ENCODE results near the gene ASB18.

ASB18 gene

DNA sequence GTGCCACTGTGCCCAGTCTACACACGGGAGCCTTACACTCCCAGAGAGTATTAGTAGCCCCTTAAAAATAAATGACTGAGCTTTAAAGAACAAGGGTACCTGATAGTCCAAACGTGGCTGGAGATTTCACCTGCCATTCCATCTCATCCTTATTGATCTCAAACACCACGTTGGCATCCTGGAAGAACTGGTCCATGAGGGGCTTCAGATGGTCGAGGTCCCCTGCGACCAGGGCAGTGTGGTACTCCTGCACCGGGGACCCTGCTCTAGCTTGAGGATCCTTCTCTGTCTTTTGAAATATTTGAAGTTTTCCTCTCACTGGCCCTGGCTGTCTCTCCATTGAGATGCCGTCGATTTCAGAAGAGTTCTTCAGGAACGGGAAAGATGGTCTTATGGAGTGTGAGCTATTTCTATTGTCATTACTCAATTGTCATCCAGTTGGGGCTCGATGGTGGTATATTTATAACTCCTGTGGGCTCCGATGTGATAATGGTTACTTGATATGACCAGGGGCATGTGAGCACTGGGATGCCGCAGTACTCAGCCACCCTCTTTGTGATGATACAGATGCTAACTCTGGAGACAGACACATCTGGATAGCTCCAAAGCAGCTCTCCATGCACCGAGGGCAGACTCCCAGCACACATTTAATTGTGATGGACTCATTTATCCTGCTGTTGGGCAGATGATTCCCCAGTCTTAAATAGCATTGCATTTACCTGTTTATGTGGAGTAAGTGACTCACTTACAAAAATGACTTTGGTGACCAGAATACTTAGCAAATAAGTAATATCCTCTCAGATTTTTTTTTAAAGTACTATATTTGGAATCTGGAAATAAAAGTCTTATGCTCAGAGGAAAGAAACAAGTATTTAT is 22.8 kb downstream of the ASB18 start:
- DNase-seq (ENCODE audit: low spot score), result peak; percentile 22

DNA sequence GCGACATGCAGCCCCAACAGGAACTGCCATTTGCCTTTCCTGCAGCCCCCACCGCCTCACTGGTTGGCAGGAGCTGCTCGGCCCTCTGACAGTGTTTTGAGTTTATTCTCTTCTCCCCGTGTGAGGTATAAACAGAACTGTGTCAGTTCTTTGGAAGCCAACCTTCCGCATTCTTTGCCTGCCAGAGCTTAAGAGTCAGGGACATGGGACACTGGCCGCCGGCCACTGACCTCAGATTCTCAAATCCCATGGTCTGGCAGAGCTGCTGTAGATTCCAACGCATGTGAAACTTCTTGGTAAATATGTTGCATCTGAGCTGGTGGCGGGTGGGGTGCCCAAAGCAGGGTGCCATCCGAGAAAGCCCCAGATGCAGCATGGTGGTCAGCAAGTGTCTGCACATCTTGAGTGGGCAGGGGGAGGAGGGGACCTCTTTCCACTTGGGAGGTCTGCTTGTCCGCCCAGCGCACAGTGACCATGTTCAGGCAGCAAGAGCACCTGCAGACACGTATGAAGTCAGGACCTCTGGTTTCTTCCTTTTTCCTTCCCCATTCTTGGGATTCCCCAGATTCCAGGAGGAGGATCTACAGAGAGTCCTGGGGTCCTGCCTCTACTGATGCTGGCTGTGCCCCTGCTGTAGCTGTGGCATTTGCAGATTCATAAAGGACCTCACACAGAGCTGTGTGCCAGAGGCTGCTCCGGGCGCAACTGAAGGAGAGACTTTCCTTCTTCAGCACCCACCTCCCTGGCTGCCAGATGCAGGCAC is 23.8 kb downstream of the ASB18 start:
- DNase-seq (ENCODE audit: low spot score), result peak; percentile 47

DNA sequence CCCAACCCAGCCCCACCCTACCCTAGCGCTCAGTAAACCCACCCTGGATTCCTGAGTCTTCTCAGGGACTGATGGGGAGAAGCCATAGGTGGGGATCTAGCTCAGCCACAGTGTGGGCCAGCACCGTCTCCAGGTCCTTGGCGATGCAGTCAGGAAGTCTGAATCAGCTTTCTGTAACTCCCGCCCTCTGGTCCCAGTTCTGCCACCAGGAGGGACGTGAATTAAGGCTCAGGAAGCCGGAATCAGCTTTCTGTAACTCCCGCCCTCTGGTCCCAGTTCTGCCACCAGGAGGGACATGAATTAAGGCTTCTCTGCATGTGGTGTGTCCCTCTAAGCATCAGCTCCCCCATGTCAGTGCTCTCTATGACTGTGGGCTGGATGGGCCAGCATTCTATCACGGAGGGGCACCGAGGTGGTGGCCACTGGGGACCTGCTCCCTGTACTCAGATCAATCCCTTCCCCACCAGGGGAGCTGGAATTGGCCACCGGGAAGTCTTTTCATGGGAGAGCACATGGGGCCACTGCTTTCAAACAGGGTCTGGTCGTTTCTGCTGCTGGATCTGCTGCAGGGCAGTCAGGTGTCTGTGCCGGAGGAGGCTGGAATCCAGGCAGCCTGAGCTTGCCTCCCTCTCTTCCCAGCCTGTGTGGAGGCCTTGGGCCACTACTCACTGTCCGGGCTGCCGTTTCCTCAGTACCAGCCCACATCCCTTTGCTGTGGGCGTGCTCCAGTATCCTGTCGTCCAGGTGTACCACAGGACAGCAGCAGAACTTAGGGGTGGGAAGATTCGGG is 24.7 kb downstream of the ASB18 start:
- peak; percentile 41 for DNase-seq (ENCODE audit: low spot score)

DNA sequence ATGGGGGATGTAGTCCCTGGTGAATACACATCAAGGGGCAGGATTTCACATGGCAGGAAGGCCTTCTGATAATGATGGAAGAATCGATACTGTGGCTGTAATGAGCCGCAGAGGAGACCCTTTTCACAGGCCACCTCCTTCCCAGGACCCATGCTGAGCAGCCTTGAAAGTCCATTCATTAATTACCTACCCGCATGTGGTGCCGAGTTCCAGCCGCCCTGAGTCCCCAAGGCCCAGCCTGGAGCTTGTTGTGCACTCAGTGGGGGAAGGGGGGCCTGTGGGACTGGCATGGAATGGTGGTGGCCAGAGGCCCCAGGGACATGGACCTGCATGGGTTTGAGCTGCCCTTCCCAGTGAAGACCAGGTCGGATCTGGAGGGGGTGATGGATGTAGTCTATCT is 25.5 kb downstream of the ASB18 start:
- DNase-seq (ENCODE audit: low spot score), result no peak

DNA sequence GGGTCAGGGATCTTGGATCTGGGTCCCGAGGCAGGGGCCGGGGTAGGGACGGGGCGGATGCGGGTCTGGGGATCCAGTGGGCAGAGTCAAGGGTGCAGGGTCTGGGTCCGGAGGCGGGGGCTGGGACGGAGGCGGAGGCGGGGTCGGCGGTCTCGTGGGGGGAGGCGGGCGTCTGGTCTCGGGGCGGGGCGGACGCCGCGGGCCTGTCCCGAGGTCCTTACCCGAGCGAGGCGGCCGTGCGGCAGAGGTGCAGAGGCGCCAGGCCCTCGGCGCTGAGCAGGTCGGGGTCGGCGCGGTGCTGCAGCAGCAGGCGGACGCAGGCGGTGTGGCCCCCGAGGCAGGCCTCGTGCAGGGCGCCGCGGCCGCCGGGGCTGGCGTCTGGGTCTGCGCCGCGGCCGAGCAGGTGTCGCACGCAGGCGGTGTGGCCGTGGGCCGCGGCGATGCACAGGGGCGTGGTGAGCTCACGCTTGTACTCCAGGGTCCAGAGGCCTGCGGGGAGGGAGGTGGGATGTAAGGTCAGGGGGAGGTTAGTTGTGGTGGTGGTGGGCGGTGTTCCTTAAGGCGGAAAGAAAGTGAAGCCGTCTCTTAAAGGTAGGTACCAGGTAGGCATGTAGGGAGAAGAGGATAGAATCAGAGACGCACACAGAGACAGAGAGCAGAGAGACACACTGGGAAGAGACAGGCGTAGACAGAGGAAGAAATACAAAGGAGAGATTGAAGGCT is 26.6 kb downstream of the ASB18 start:
- peak; percentile 52 for DNase-seq (ENCODE audit: low spot score)

DNA sequence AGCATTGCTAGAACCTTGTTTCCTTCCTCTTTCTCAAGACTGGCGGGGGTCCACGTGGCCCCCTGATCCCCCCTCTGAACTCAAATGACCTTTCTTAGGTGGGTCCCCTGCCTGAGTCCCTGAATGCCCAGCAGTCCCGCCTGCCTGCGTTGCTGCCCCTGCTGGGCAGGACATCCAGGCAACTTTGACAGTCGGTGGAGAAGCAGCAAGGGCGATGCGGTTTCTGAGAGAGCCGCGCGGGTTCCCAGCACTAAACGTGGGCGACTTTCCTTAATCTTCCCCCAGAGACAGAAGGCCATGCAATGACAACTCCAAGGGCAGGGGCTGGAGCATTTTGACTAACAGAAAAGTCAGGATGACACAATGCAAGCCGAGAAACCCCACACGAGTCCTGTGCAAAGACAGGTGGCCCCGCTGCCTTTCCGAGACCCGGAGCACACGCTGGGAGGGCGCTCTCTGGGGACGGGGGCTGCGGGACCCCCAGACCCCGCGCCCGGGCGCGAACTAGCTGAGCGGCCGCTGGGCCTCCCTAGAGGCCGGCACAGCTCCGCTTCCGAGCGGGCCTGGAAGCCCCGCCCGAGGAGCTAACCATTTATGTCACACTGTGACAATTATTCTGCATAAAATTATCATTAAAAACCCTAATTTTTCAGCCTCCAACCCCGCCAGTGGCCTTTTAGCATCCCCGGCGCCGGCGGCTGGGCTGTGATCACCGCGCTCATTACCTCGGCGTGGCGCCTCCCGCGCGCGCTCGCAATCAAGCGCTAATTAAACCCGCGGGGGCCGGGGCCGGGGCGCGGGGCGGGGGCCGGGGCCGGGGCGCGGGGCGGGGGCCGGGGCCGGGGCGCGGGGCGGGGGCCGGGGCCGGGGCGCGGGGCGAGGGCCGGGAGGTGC is 27.4 kb downstream of the ASB18 start:
- peak; percentile 39 for DNase-seq (ENCODE audit: low spot score)

DNA sequence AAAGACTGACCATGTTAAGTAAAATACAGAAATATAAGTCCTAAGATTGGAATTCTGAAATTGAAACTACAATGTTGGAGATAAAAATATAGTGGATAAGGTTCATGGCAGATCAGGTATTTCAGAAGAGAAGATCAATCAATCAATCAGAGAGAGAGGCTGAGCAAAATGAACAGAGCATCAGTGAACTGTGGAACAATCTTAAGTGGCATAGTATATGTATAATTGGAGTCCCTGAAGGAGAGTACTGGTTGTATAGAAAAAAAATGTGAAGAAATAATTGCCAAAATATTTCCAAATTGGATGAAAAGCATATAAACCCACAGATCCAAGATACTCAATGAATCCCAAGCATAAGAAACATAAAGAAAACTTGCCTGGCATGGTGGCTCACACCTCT is 35.0 kb downstream of the ASB18 start:
- no peak for DNase-seq (ENCODE audit: low spot score)

DNA sequence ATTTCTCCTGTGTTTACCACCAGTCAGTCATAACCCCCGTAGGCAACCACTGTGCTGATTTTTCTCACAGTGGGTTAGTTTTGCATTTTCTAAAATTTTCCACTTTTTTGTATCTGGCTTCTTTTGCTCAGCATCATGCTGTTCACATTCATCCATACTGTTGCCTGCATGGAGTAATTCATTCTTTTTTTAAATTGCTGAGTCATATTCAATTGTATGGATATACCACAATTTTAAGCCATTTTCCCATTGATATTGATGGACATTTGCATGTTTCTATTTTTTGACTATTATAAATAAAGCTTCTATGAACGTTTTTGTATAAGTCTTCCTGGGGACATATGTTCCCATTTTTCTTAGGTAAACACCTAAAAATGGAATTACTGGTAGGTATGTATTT is 40.5 kb downstream of the ASB18 start:
- no peak for DNase-seq (ENCODE audit: low spot score)

DNA sequence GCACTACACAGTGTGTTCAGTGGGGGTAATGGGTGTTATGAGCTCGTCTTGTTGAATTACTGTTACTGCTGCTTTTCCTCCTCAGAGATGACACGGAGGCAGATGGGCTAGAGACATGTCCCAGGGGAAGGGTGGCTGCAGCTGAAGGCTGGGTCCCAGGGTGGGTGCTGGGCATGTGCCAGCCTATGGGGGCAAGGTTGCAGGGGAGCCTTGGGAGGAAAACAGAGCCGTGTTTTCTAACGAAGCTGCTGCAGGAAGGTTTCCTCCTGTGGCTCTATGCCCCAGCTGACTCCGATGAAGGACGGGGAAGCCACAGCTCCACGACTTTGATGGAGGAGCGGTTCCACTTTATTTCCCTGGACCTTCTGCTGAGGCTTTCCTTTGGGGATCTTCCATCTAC is 42.4 kb downstream of the ASB18 start:
- no peak for DNase-seq (ENCODE audit: low spot score)

DNA sequence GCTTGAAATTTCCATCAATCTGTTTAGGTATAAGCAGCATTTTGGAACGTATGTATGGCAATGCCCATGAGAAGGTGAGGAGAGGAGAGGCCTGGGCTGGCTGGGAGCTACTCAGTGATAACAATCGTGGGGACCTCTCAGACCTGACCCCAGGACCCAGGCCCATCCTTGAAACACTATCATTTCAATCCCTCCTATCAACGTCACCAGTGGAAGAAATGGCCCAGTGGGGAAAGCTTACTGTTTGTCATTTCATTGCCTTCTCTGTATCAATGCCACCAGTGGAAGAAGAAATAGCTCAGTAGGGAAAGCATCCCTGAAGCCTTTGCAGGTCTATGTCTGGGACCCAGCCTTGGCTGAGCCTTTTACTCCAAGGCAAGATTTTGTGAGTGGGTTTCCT is 44.8 kb downstream of the ASB18 start:
- DNase-seq (ENCODE audit: low spot score), result no peak

DNA sequence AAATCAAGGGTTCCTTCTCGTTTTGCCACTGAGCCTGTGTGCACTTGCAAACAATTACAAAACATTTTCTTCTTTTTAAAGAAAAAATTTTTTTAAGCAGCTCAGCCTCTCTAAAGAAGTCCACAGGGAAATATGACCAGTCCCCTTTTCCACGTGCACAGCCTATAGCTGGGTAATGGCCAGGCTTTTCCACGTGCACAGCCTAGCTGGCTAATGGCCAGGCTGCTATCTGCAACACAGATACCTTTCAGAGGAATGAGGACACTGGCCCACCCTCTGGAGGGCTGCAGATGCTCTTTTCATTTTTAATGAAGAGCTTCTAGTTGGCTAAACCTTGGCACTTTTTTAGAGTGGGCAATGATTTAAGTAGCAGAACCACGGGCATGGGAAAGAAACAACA is 46.3 kb downstream of the ASB18 start:
- DNase-seq (ENCODE audit: low spot score), result no peak

DNA sequence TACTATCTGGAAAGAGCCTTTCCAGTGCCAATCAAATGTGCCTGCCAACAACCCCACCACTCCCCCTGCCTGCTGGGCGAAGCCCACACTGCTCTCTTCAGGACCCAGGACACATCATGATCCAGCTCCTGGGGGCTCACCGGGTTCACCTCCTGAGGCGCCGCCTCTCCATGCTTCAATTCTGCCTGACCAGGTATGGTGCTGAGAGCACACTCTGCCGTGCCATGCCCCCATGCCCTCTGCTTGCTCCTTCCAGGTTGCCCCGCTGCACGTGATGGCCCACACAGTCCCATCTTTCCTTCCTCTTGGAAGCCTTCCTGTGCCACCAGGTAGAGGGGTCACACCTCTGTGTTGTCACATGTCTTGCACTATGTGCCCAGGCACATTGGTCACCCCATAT is 47.5 kb downstream of the ASB18 start:
- DNase-seq (ENCODE audit: low spot score), result no peak

DNA sequence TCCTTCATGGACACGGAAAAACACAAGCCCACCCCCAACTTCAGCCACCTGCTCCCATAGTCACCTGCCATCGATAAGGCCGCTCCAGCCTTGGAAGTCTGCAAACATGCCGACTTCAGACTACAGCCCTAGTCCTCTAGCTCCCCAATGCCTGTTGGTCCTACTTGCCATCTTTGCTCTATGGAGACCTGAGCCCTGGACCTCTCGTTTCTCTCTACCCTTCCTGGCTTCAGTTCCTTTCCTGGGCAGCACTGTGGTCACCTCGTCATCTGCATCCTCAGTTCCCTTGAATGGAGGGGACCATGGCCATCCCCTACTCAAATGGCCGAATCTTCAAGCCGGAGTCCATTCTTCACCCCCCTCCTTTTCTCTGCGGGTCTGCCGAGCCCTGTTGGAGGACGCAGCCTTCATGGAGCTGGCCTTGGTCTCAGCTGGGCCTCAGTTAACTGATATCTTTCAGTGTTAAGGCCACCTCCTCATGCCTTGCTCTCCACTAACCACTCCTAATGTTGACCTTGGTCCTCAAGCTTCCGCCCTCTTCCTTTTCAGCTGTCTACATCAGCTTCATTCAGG is 48.4 kb downstream of the ASB18 start:
- no peak for DNase-seq (ENCODE audit: low spot score)

DNA sequence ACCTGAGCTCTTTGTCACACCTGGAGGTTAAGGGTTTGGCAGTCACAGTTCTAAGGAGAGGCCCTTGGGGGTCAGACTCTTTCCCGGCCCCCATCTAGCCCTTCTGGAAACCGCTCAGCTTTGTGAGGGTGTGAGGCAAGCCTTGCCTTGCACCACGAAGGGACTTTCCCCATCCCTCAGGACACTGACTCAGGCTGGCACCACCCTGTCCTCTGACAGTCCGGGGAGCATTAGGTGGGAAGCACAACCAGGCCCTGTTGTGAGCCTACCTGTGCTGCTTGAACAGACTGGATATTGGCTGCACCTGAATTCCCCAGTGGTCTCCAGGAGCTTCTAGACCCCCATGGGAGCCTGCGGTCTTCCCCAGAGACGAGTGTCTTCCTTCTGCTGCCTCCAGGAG is 49.0 kb downstream of the ASB18 start:
- no peak for DNase-seq (ENCODE audit: low spot score)

DNA sequence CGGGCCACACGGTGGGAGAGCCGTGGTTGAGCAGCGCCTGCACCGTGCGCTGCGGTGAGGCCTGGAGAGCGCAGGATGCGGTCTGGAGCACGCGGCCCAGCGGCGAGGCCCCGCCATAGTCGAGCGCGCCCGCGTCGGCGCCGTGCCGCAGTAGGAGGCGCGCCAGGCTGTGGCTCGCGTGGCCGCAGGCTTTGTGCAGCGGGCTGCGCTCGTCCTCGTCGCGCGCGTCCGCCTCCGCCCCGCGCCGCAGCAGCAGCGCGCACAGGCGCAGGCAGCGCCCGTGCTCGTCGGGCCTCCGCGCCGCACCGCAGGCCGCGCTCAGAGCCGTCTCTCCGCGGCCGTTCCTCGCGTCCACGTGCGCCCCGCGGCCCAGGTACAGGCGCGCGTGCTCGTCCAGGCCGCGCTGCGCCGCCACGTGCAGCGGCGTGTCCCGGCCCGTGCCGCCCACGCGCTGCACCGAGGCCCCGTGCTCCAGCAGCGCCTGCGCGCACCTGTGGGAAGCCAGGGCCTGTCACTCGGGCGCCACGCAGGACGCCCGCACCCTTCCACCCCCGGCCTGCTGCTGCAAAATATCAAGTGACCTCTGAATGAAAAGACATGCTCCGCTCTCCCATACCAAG is 49.7 kb downstream of the ASB18 start:
- no peak for DNase-seq (ENCODE audit: low spot score)

DNA sequence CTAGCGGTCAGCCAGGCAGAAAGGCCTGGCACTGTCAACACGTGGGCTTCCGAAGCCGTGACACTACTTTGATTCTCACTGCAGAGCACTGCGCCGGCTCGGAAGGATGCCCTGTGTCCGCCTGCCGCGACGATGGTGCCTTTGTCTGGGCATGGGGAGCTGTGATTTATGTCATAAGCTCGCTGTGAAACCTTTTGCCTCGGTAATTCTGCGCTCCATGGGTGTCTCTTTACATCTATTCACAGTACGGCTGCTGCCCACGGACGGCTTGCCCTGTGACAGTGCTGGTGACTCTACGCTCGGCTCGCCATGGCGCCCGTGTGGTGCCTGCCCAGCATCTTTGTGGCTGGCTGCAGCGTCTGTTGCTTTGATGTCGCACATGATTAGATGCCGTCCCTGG is 52.9 kb downstream of the ASB18 start:
- no peak for DNase-seq (ENCODE audit: low spot score)

DNA sequence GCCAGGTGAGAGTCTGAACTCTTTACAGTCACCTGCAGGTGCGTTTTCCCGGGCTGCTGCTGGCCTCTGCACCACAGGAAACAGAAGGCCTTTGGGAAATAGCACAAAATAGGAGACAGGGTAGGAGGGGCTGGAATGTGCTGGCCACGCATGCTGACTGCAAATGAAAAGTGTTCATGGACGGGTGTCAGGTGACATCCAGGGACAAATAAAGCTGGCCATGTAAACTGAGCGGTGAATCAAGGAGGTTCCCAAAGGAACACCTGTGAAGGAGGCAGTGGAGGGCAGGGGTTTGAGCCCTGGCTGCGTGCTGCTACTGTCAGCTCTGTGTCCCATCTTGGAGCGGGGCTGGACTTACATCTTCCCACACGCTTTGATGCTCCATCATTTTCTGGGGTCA is 53.7 kb downstream of the ASB18 start:
- no peak for DNase-seq (ENCODE audit: low spot score)

DNA sequence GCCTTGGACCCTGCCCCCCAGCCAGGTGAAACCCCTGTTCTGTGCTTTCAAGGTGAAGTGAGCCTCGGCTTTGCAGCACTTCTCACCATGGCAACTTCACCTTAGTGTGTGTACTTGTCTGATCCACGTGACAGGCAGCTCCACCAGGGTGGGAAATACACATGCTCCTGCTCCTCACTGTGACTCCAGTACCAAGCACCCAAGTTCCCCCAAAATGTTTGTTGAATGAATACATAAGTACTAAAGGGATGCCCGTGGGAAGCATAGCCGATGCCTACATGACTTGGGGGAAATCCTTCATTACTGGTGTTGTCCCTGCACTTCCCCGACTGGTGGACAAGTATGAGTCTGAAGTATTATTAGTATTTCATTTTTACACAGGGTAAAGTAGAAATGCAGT is 54.2 kb downstream of the ASB18 start:
- DNase-seq (ENCODE audit: low spot score), result no peak

DNA sequence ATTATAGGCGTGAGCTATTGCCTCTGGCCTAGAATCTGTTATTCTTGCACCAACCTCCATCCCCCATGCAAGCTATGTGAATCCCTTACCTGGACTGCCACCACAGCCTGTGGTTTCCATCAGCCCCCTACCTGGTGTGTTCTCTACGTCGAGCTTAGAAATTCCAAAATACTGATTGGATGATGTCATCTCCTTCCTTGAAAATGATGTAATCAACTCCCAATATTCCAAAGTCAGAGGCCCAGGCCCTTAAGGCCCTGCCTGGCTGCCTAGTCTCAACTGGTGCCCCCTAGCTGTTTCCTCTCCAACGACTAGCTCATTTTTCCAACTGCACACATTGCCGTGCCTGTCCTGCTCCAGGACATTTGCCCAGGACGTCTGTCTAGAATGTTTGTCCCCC is 54.7 kb downstream of the ASB18 start:
- DNase-seq (ENCODE audit: low spot score), result no peak

Measured in ecto neural progenitor cell (in vitro differentiated cells).